GM12891 (cell line): ENCODE results near the gene SEPTIN7.

ENCODE experiments used
- PAX5 ChIP-seq: IDR thresholded peaks from 2 replicates; pipeline ENCODE4 v1.6.1; 2011; ENCODE audit warnings: low read length, moderate library complexity, mild to moderate bottlenecking; ENCODE audit not compliant: insufficient read depth, severe bottlenecking
- POLR2A ChIP-seq: IDR thresholded peaks from 2 replicates; pipeline ENCODE4 v1.6.1; 2011; ENCODE audit warnings: low read depth, low read length, control low read depth
- POLR2AphosphoS5 ChIP-seq: IDR thresholded peaks from 2 replicates; pipeline ENCODE4 v1.6.1; 2011; ENCODE audit warnings: low read depth, low read length, control low read depth
- POU2F2 ChIP-seq: IDR thresholded peaks from 2 replicates; pipeline ENCODE4 v1.6.1; 2011; ENCODE audit warnings: low read depth, mild to moderate bottlenecking, control low read depth, low read length, moderate library complexity
- SPI1 ChIP-seq: IDR thresholded peaks from 2 replicates; pipeline ENCODE4 v1.6.1; 2011; ENCODE audit warnings: low read depth, low read length, control low read depth
- TAF1 ChIP-seq: IDR thresholded peaks from 2 replicates; pipeline ENCODE4 v1.6.1; 2011; ENCODE audit warnings: low read depth, low read length, control low read depth

- TF ChIP-seq POLR2A (peak; percentile 89), TAF1 (no peak), PAX5 (no peak), POLR2AphosphoS5 (peak; percentile 68; the same call in 1 of the 2 replicates), SPI1 (no peak), POU2F2 (peak; percentile 54; the same call in 1 of the 2 replicates)
Measured at GRCh38 chr7:35799846-35800717, 775 bp upstream of the SEPTIN7 start.
